HCT116 (cell line): Measurements from ENCODE around the gene IMMP2L. TPM values are rescaled to one million over a fixed set of nuclear protein-coding genes. Genes with fewer than 3 reads are reported as not detected.

Experiments
- ATAC-seq: fragments of 200-7000 bp; cut with Tn5 transposase; 2 replicates; pipeline ENCODE4 v1.9.1; 2020; ENCODE audit warnings: mild to moderate bottlenecking, moderate library complexity
- BruUV-seq: library from RNA; stranded (reverse); fragments of 400-500 nt; replicated peaks from 2 replicates; lab custom pipeline; 2021; lab: Mats Ljungman, UMichigan
- CTCF ChIA-PET: fragments of 300-600 bp; sonication (Branson Sonifier 250); formaldehyde crosslinking; loops from one replicate; lab custom pipeline; 2021; ENCODE audit warnings: antibody characterized with exemption; lab: Charles Lee
- POLR2A ChIA-PET: fragments of 300-600, 350-600 bp; sonication (Branson Sonifier 250); formaldehyde crosslinking; loops from one replicate; lab custom pipeline; 2021; ENCODE audit warnings: antibody characterized with exemption; lab: Charles Lee
- RAD21 ChIA-PET, 2 experiments: fragments of 300-600 bp; sonication (Branson Sonifier 250); formaldehyde crosslinking; loops; one replicate each; lab custom pipeline; 2023; ENCODE audit warnings: low total read pairs in 2 of 2; ENCODE audit not compliant: uncharacterized antibody in 2 of 2, unreplicated experiment in 2 of 2, low non-redundant PET in 1 of 2; lab: Charles Lee
- DNase-seq: peaks from one replicate; pipeline ENCODE4 v3.0.0-alpha.2; 2010; ENCODE audit warnings: low read depth, low spot score
- H2AFZ ChIP-seq: fragments of 200-600 bp; shearing (Covaris generic), sonication (generic); 2 replicates; pipeline ENCODE4 v1.6.1; 2017; ENCODE audit warnings: low read depth, mixed run types, mixed read lengths, antibody characterized with exemption, low read length; ENCODE audit not compliant: poor library complexity, severe bottlenecking
- H3K27ac ChIP-seq: 2 replicates; pipeline ENCODE4 v1.5.1; 2012; ENCODE audit warnings: low read depth, low read length
- H3K27me3 ChIP-seq: fragments of 200-600 bp; sonication (generic); 2 replicates; pipeline ENCODE4 v1.6.1; 2016; ENCODE audit warnings: mixed run types, low read length, mixed read lengths; ENCODE audit not compliant: insufficient read depth
- H3K36me3 ChIP-seq, 2 experiments: fragments of 200-500 bp in 1 of 2; fragments of 200-600 bp in 1 of 2; sonication (Bioruptor generic) in 1 of 2; sonication (generic) in 1 of 2; 2 replicates each; pipeline versions ENCODE4 v1.5.1 to v1.6.1; 2014 to 2016; ENCODE audit warnings: low read length in 2 of 2, inconsistent platforms in 1 of 2, mixed read lengths in 1 of 2, mixed run types in 1 of 2; ENCODE audit not compliant: insufficient read depth in 2 of 2, control insufficient read depth in 1 of 2
- H3K4me1 ChIP-seq, 2 experiments: fragments of 200-600 bp in 1 of 2; sonication (generic) in 1 of 2; 2 replicates each; pipeline versions ENCODE4 v1.5.1 to v1.6.1; 2012 to 2017; ENCODE audit warnings: low read length in 2 of 2, inconsistent platforms in 1 of 2, mild to moderate bottlenecking in 1 of 2, mixed read lengths in 1 of 2, mixed run types in 1 of 2, moderate library complexity in 1 of 2; ENCODE audit not compliant: insufficient read depth in 2 of 2, control insufficient read depth in 1 of 2
- H3K4me2 ChIP-seq: fragments of 200-600 bp; sonication (generic); 2 replicates; pipeline ENCODE4 v1.6.1; 2017; ENCODE audit warnings: mixed run types, low read length, mixed read lengths
- H3K4me3 ChIP-seq, 2 experiments: fragments of 200-600 bp in 1 of 2; sonication (generic) in 1 of 2; replicated peaks in 1 of 2; 2 replicates each; pipeline ENCODE4 v1.5.1; 2011 to 2016; ENCODE audit warnings: low read length in 2 of 2, control low read depth in 1 of 2, low read depth in 1 of 2, mild to moderate bottlenecking in 1 of 2, mixed read lengths in 1 of 2, mixed run types in 1 of 2
- H3K79me2 ChIP-seq: fragments of 200-600 bp; sonication (generic); 2 replicates; pipeline ENCODE4 v1.6.1; 2017; ENCODE audit warnings: mild to moderate bottlenecking, mixed run types, low read length, moderate library complexity, mixed read lengths; ENCODE audit not compliant: insufficient read depth
- H3K9ac ChIP-seq: fragments of 200-600 bp; sonication (generic); 2 replicates; pipeline ENCODE4 v1.6.1; 2016; ENCODE audit warnings: low read length, mixed read lengths
- H3K9me2 ChIP-seq: fragments of 200-600 bp; sonication (generic), shearing (Covaris generic); 2 replicates; pipeline ENCODE4 v1.6.1; 2017; ENCODE audit warnings: mixed run types, mild to moderate bottlenecking, moderate library complexity; ENCODE audit not compliant: insufficient read depth
- H3K9me3 ChIP-seq, 2 experiments: fragments of 200-500 bp in 1 of 2; fragments of 200-600 bp in 1 of 2; sonication (Bioruptor generic) in 1 of 2; sonication (generic) in 1 of 2; 2 replicates each; pipeline ENCODE4 v1.6.1; 2014 to 2017; ENCODE audit warnings: low read length in 2 of 2, mixed read lengths in 2 of 2, inconsistent platforms in 1 of 2, low read depth in 1 of 2, mild to moderate bottlenecking in 1 of 2, mixed run types in 1 of 2, moderate library complexity in 1 of 2; ENCODE audit not compliant: control insufficient read depth in 1 of 2, insufficient read depth in 1 of 2
- H4K20me1 ChIP-seq: fragments of 200-600 bp; sonication (generic), shearing (Covaris generic); 2 replicates; pipeline ENCODE4 v1.6.1; 2017; ENCODE audit warnings: mixed run types, mild to moderate bottlenecking, moderate library complexity; ENCODE audit not compliant: insufficient read depth
- CBX3 ChIP-seq: IDR thresholded peaks from 2 replicates; pipeline ENCODE4 v1.6.1; 2012; ENCODE audit warnings: low read depth
- CEBPB ChIP-seq: IDR thresholded peaks from 2 replicates; pipeline ENCODE4 v1.6.1; 2012; ENCODE audit warnings: low read depth
- EGR1 ChIP-seq: IDR thresholded peaks from 2 replicates; pipeline ENCODE4 v1.6.1; 2012; ENCODE audit warnings: low read depth
- ELF1 ChIP-seq: IDR thresholded peaks from 2 replicates; pipeline ENCODE4 v1.6.1; 2012; ENCODE audit warnings: low read depth, borderline replicate concordance
- EZH2 ChIP-seq: fragments of 200-600 bp; sonication (generic); IDR thresholded peaks from 2 replicates; pipeline ENCODE4 v1.6.1; 2017; ENCODE audit warnings: antibody characterized with exemption, mixed run types
- EZH2phosphoT487 ChIP-seq: fragments of 200-600 bp; IDR thresholded peaks from 2 replicates; pipeline ENCODE4 v1.6.1; 2018; ENCODE audit warnings: antibody characterized with exemption, borderline replicate concordance
- FOSL1 ChIP-seq: IDR thresholded peaks from 2 replicates; pipeline ENCODE4 v1.6.1; 2012; ENCODE audit warnings: low read depth
- JUND ChIP-seq: IDR thresholded peaks from 2 replicates; pipeline ENCODE4 v1.6.1; 2012
- POLR2A ChIP-seq: IDR thresholded peaks from 2 replicates; pipeline ENCODE4 v1.7.0; 2011; ENCODE audit warnings: borderline replicate concordance; ENCODE audit not compliant: insufficient read depth, insufficient read length; ENCODE audit errors: extremely low read depth
- POLR2AphosphoS5 ChIP-seq: IDR thresholded peaks from 2 replicates; pipeline ENCODE4 v1.6.1; 2011; ENCODE audit warnings: mild to moderate bottlenecking, low read depth, low read length, moderate library complexity
- SIN3A ChIP-seq: IDR thresholded peaks from 2 replicates; pipeline ENCODE4 v1.6.1; 2012; ENCODE audit warnings: low read depth
- SP1 ChIP-seq: IDR thresholded peaks from 2 replicates; pipeline ENCODE4 v1.6.1; 2012; ENCODE audit warnings: low read depth
- SRF ChIP-seq: IDR thresholded peaks from 2 replicates; pipeline ENCODE4 v1.6.1; 2012; ENCODE audit warnings: low read depth
- YY1 ChIP-seq: IDR thresholded peaks from 2 replicates; pipeline ENCODE4 v1.6.1; 2011; ENCODE audit warnings: low read length, low read depth, moderate library complexity, mild to moderate bottlenecking; ENCODE audit not compliant: insufficient replicate concordance; ENCODE audit errors: extremely low read depth
- ZFX ChIP-seq: fragments of 450-650 bp; IDR thresholded peaks from 2 replicates; pipeline ENCODE4 v1.6.1; 2017
- intact Hi-C: fragments of 100-400 bp; cut with micrococcal nuclease; formaldehyde crosslinking; loops from 2 replicates; pipeline ENCODE4 v1.10.0; 2022
- total RNA-seq: library from RNA; stranded (reverse); gene quantifications from one replicate; pipeline ENCODE4 v1.2.1, GENCODE V29; 2021; ENCODE audit not compliant: unreplicated experiment
- TF ChIP-seq, protein P1 (sequence below): IDR thresholded peaks from 2 replicates; pipeline ENCODE4 v1.6.1; 2012
- TF ChIP-seq, protein P2 (sequence below): IDR thresholded peaks from 2 replicates; pipeline ENCODE4 v1.6.1; 2011; ENCODE audit warnings: mild to moderate bottlenecking, low read length, moderate library complexity; ENCODE audit not compliant: insufficient replicate concordance; ENCODE audit errors: extremely low read depth
- TF ChIP-seq, protein P3 (sequence below): IDR thresholded peaks from 2 replicates; pipeline ENCODE4 v1.6.1; 2012

The IMMP2L gene
- total RNA-seq, 1 experiment from 2014 or later: 21.1 TPM

DNA sequence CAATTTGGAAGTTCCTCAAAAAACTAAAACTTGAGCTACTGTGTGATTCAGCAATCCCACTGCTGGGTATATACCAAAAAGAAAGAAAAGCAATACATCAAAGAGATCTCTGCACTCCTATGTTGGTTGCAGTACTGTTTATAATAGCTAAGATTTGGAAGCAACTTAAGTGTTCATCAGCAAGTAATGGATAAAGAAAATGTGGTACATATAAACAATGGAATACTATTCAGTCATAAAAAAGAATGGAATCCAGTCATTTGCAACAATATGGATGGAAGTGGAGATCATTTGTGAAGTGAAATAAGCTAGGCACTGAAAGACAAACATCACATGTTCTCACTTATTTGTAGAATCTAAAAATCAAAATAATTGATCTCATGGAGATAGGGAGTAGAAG, 16.5 kb upstream of the IMMP2L start:
- ATAC-seq: no peak
- Histone ChIP-seq H3K9ac (no peak overlapping the region), H3K79me2 (no peaks in the 10 kb centered on the region), H3K4me2 (no peak overlapping the region), H3K4me1 (no peaks in the 10 kb centered on the region), H3K27ac (no peak overlapping the region), H2AFZ (no peak overlapping the region), H3K36me3 (no peaks in the 10 kb centered on the region), H3K4me3 (no peak overlapping the region), H4K20me1 (no peaks in the 10 kb centered on the region), H3K9me2 (no peaks in the 10 kb centered on the region), H3K9me3 (no peaks in the 10 kb centered on the region), H3K27me3 (no peaks in the 10 kb centered on the region)
- no peak for TF ChIP-seq EZH2phosphoT487
- TF ChIP-seq JUND: no peak
- TF ChIP-seq, protein P1, sequence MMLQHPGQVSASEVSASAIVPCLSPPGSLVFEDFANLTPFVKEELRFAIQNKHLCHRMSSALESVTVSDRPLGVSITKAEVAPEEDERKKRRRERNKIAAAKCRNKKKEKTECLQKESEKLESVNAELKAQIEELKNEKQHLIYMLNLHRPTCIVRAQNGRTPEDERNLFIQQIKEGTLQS: no peak
- POLR2A ChIA-PET: interaction anchor here (1.4 kb wide), 1 partner anchor 17 kb away, joined by 3 read pairs; the partner anchor contains the start of gene IMMP2L
- RAD21 ChIA-PET: no interaction called here
- DNase-seq: no peak
- intact Hi-C loops: no loop called here
- no TSS peak for BruUV-seq
- CTCF ChIA-PET: no interaction called here

DNA sequence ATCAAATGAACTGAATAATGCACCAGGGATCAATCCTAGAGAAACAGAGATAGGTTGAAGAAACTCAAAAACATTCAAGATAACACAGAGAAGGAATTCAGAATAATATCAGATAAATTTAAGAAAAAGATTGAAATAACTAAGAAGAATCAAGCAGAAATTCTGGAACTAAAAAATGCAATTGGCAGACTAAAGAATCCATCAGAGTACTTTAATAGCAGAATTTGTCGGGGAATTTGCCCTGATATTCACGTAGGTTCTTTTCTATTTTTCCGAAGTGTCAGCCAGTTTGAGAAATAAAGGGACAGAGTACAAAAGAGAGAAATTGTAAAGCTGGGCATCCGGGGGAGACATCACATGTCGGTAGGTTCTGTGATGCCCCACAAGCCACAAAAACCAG, 9.4 kb upstream of the IMMP2L start:
- intact Hi-C loops: no loop called here
- POLR2A ChIA-PET: no interaction called here
- H3K9ac ChIP-seq: no peak overlapping the region
- DNase-seq (no peak), ATAC-seq (no peak)
- H4K20me1 ChIP-seq: no peaks in the 10 kb centered on the region
- no peaks in the 10 kb centered on the region for H3K9me3 ChIP-seq
- no TSS peak for BruUV-seq
- CTCF ChIA-PET: no interaction called here
- no peaks in the 10 kb centered on the region for H3K79me2 ChIP-seq
- H3K9me2 ChIP-seq: no peaks in the 10 kb centered on the region
- no peaks in the 10 kb centered on the region for H3K4me1 ChIP-seq
- H3K4me3 ChIP-seq: no peak overlapping the region
- no peak overlapping the region for H2AFZ ChIP-seq
- RAD21 ChIA-PET: no interaction called here
- TF ChIP-seq ZFX: no peak
- TF ChIP-seq, protein P2, sequence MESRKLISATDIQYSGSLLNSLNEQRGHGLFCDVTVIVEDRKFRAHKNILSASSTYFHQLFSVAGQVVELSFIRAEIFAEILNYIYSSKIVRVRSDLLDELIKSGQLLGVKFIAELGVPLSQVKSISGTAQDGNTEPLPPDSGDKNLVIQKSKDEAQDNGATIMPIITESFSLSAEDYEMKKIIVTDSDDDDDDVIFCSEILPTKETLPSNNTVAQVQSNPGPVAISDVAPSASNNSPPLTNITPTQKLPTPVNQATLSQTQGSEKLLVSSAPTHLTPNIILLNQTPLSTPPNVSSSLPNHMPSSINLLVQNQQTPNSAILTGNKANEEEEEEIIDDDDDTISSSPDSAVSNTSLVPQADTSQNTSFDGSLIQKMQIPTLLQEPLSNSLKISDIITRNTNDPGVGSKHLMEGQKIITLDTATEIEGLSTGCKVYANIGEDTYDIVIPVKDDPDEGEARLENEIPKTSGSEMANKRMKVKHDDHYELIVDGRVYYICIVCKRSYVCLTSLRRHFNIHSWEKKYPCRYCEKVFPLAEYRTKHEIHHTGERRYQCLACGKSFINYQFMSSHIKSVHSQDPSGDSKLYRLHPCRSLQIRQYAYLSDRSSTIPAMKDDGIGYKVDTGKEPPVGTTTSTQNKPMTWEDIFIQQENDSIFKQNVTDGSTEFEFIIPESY: no peak
- TF ChIP-seq SRF: no peak
- TF ChIP-seq EGR1: no peak
- TF ChIP-seq POLR2AphosphoS5: no peak
- TF ChIP-seq CBX3: no peak
- TF ChIP-seq CEBPB: no peak
- no peak for TF ChIP-seq EZH2
- TF ChIP-seq, protein P1: no peak
- TF ChIP-seq SP1: no peak
- TF ChIP-seq POLR2A: no peak
- no peak for TF ChIP-seq YY1
- TF ChIP-seq FOSL1: no peak
- no peak for TF ChIP-seq SIN3A
- TF ChIP-seq ELF1: no peak
- TF ChIP-seq, protein P3, sequence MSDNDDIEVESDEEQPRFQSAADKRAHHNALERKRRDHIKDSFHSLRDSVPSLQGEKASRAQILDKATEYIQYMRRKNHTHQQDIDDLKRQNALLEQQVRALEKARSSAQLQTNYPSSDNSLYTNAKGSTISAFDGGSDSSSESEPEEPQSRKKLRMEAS: no peak
- TF ChIP-seq, all 23 proteins: peak for 0
- Histone ChIP-seq H3K27me3 (no peaks in the 10 kb centered on the region), H3K27ac (no peak overlapping the region), H3K4me2 (no peak overlapping the region), H3K36me3 (no peaks in the 10 kb centered on the region)
